OCI-LY7 (cell line): ENCODE data around the gene ATXN1. TPM values are rescaled to one million over a fixed set of nuclear protein-coding genes. Genes with fewer than 3 reads are reported as not detected.

Experiments
- BruUV-seq: library from RNA; stranded (reverse); fragments of 400-500 nt; replicated peaks from 2 replicates; lab custom pipeline; 2021; lab: Mats Ljungman, UMichigan
- CTCF ChIA-PET: fragments of 300-600 bp; sonication (Branson Sonifier 250); formaldehyde crosslinking; loops from one replicate; lab custom pipeline; 2022; ENCODE audit warnings: antibody characterized with exemption; ENCODE audit not compliant: unreplicated experiment; lab: Charles Lee
- POLR2A ChIA-PET: fragments of 300-600 bp; sonication (Branson Sonifier 250); formaldehyde crosslinking; loops from one replicate; lab custom pipeline; 2022; ENCODE audit warnings: antibody characterized with exemption; lab: Charles Lee
- DNase-seq: peaks from one replicate; pipeline ENCODE4 v3.0.0-alpha.2; 2015; ENCODE audit warnings: low spot score
- H2AFZ ChIP-seq: fragments of 200-600 bp; sonication (generic), shearing (Covaris generic); 2 replicates; pipeline ENCODE4 v1.6.1; 2014; ENCODE audit warnings: mild to moderate bottlenecking, antibody characterized with exemption, low read length, moderate library complexity
- H3K27ac ChIP-seq: fragments of 200-600 bp; sonication (generic); 2 replicates; pipeline ENCODE4 v1.5.1; 2014; ENCODE audit warnings: mixed run types, low read depth, mild to moderate bottlenecking, moderate library complexity, low read length, inconsistent platforms; ENCODE audit not compliant: poor library complexity, severe bottlenecking
- H3K36me3 ChIP-seq: fragments of 200-600 bp; sonication (generic); 2 replicates; pipeline ENCODE4 v1.6.1; 2014; ENCODE audit warnings: mild to moderate bottlenecking, antibody characterized with exemption, low read length, moderate library complexity, mixed read lengths; ENCODE audit not compliant: insufficient read depth
- H3K4me1 ChIP-seq: fragments of 200-600 bp; sonication (generic); 2 replicates; pipeline ENCODE4 v1.5.1; 2014; ENCODE audit warnings: mild to moderate bottlenecking, low read length; ENCODE audit not compliant: insufficient read depth, poor library complexity, severe bottlenecking
- H3K4me2 ChIP-seq: fragments of 200-600 bp; sonication (generic); 2 replicates; pipeline ENCODE4 v1.6.1; 2014; ENCODE audit warnings: mild to moderate bottlenecking, low read length
- H3K4me3 ChIP-seq: fragments of 200-600 bp; sonication (generic); 2 replicates; pipeline ENCODE4 v1.5.1; 2014; ENCODE audit warnings: mild to moderate bottlenecking, low read depth, low read length; ENCODE audit not compliant: poor library complexity, severe bottlenecking
- H3K79me2 ChIP-seq: fragments of 200-600 bp; sonication (generic); 2 replicates; pipeline ENCODE4 v1.6.1; 2016; ENCODE audit warnings: low read depth, mild to moderate bottlenecking, low read length, moderate library complexity, mixed read lengths; ENCODE audit not compliant: insufficient read depth
- H3K9me2 ChIP-seq: fragments of 200-600 bp; sonication (generic); 2 replicates; pipeline ENCODE4 v1.6.1; 2016; ENCODE audit warnings: mild to moderate bottlenecking, low read length, mixed read lengths; ENCODE audit not compliant: insufficient read depth
- H3K9me3 ChIP-seq: fragments of 200-600 bp; sonication (generic); 2 replicates; pipeline ENCODE4 v1.6.1; 2014; ENCODE audit warnings: mild to moderate bottlenecking, mixed run types, low read length, mixed read lengths
- H4K20me1 ChIP-seq: fragments of 200-600 bp; sonication (generic); 2 replicates; pipeline ENCODE4 v1.6.1; 2014; ENCODE audit warnings: mild to moderate bottlenecking, antibody characterized with exemption, low read length, moderate library complexity, mixed read lengths; ENCODE audit not compliant: insufficient read depth
- EZH2phosphoT487 ChIP-seq: fragments of 200-600 bp; sonication (generic); IDR thresholded peaks from 2 replicates; pipeline ENCODE4 v1.6.1; 2018; ENCODE audit warnings: low read depth, borderline replicate concordance, mild to moderate bottlenecking, mixed run types, antibody characterized with exemption, low read length, moderate library complexity, mixed read lengths
- intact Hi-C: fragments of 100-400 bp; cut with micrococcal nuclease; formaldehyde crosslinking; loops from one replicate; pipeline ENCODE4 v1.10.0; 2022; ENCODE audit not compliant: unreplicated experiment
- total RNA-seq, 2 experiments: library from RNA; depleted of rRNA in 1 of 2; stranded (reverse); fragments of >200 nt in 1 of 2; shearing (Covaris generic) in 1 of 2; gene quantifications; 2 replicates each; pipeline ENCODE4 v1.2.3, GENCODE V29; 2014 to 2022
- TF ChIP-seq, protein P1 (sequence below): fragments of 200-600 bp; sonication (generic); conservative IDR thresholded peaks from 2 replicates; pipeline ENCODE4 v1.5.1; 2014; ENCODE audit warnings: mild to moderate bottlenecking, antibody characterized with exemption, low read length, moderate library complexity, mixed read lengths

The ATXN1 gene
- total RNA-seq, 2 experiments from 2014 or later = not detected

GRCh38 chr6:16723402-16723801 lies 37.9 kb downstream of the ATXN1 start:
- no peaks in the 10 kb centered on the region for H3K36me3 ChIP-seq
- TF ChIP-seq EZH2phosphoT487 = no peak
- TF ChIP-seq, protein P1, sequence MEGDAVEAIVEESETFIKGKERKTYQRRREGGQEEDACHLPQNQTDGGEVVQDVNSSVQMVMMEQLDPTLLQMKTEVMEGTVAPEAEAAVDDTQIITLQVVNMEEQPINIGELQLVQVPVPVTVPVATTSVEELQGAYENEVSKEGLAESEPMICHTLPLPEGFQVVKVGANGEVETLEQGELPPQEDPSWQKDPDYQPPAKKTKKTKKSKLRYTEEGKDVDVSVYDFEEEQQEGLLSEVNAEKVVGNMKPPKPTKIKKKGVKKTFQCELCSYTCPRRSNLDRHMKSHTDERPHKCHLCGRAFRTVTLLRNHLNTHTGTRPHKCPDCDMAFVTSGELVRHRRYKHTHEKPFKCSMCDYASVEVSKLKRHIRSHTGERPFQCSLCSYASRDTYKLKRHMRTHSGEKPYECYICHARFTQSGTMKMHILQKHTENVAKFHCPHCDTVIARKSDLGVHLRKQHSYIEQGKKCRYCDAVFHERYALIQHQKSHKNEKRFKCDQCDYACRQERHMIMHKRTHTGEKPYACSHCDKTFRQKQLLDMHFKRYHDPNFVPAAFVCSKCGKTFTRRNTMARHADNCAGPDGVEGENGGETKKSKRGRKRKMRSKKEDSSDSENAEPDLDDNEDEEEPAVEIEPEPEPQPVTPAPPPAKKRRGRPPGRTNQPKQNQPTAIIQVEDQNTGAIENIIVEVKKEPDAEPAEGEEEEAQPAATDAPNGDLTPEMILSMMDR = no peak
- BruUV-seq = no TSS peak
- POLR2A ChIA-PET = interaction anchor here (0.7 kb wide), 1 partner anchor 223 kb away, joined by 4 read pairs; no protein-coding TSS in a partner anchor
- no peaks in the 10 kb centered on the region for H3K79me2 ChIP-seq
- CTCF ChIA-PET = no interaction called here
- H2AFZ ChIP-seq = no peak overlapping the region
- intact Hi-C loops = no loop called here
- DNase-seq = no peak
- no peak overlapping the region for H3K27ac ChIP-seq
- H3K4me2 ChIP-seq = no peak overlapping the region
- H4K20me1 ChIP-seq = no peaks in the 10 kb centered on the region
- H3K4me1 ChIP-seq = no peaks in the 10 kb centered on the region
- H3K4me3 ChIP-seq = no peak overlapping the region
- H3K9me2 ChIP-seq = no peaks in the 10 kb centered on the region
- no peaks in the 10 kb centered on the region for H3K9me3 ChIP-seq

DNA sequence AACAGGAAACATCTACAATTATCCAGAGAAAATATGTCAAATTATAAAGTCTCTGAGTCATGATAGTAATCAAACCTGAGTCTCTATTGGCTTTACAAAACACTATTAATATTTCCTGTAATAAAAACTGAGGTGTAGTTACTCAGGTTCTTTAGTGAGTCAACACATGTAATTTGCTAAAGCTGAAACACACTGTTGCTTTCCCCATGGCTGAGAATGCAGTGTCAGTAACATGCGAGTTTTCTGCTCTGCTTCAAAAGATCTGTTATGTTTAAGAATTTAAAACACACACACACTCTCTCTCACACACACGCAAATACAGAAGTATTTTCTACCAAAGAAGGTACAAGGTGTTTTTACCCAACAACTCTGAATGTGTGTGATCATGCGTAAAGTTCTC lies 38.6 kb downstream of the ATXN1 start:
- TF ChIP-seq EZH2phosphoT487 = no peak
- TF ChIP-seq, protein P1 = no peak
- Histone ChIP-seq H3K4me3 (no peak overlapping the region), H3K36me3 (no peaks in the 10 kb centered on the region), H3K9me3 (no peaks in the 10 kb centered on the region), H4K20me1 (no peaks in the 10 kb centered on the region), H3K4me2 (no peak overlapping the region), H2AFZ (no peak overlapping the region), H3K9me2 (no peaks in the 10 kb centered on the region), H3K27ac (no peak overlapping the region), H3K4me1 (no peaks in the 10 kb centered on the region), H3K79me2 (no peaks in the 10 kb centered on the region)
- DNase-seq = no peak
- CTCF ChIA-PET = no interaction called here
- BruUV-seq = no TSS peak
- POLR2A ChIA-PET = no interaction called here
- intact Hi-C loops = no loop called here

- TF ChIP-seq EZH2phosphoT487 = no peak
- TF ChIP-seq, protein P1 = no peak
- H3K4me3 ChIP-seq = no peak overlapping the region
- no peak overlapping the region for H3K27ac ChIP-seq
- CTCF ChIA-PET = no interaction called here
- no peaks in the 10 kb centered on the region for H3K4me1 ChIP-seq
- no peak overlapping the region for H3K4me2 ChIP-seq
- H4K20me1 ChIP-seq = no peaks in the 10 kb centered on the region
- POLR2A ChIA-PET = no interaction called here
- H2AFZ ChIP-seq = no peak overlapping the region
- intact Hi-C loops = no loop called here
- H3K9me3 ChIP-seq = no peaks in the 10 kb centered on the region
- H3K36me3 ChIP-seq = no peaks in the 10 kb centered on the region
- BruUV-seq = no TSS peak
- H3K79me2 ChIP-seq = no peaks in the 10 kb centered on the region
- DNase-seq = no peak
- no peaks in the 10 kb centered on the region for H3K9me2 ChIP-seq
Measured at GRCh38 chr6:16721977-16722376, 39.3 kb downstream of the ATXN1 start.
